ENCODE data around the gene DCLRE1C.

GRCh38 chr10:14930610-14931009, 23.3 kb downstream of the DCLRE1C start:
- no peak for TF ChIP-seq CTCF (IDR thresholded peaks at IDR 0.05)
- no peak for TF ChIP-seq POLR2A (IDR thresholded peaks at IDR 0.05)
